ENCODE results near the gene EXOC4. TPM values are rescaled to one million over a fixed set of nuclear protein-coding genes. Genes with fewer than 3 reads are reported as not detected.

EXOC4 gene
- total and polyA plus RNA-seq, 2 donors (not counting 3 experiments of a cell fraction or from before 2014, with no cell fraction given): 20.3 to 73.1 TPM

DNA sequence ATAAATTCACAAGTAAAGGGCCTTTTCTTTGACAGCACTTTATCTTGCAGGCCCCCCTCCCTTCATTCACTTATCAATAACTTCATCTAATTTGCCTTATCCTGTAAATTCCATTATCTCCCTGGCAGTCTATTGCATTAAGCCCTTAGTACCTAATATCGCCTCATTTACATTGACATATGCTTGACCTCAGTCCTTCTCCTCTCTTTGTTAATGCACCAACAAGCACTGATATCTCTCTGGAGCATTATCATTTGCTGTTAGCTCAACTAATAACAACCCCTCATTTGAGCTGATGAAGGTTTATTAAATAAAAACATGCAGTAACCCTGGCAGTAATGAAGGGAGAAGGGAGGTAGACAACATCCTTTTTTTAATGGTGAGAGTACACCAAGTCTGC is 46.8 kb downstream of the EXOC4 start:
- POLR2A ChIA-PET: no interaction called here
- TF ChIP-seq MYC (IDR thresholded peaks at IDR 0.05; ENCODE audit: low read depth, low read length) (no peak), FOS (IDR thresholded peaks at IDR 0.05; ENCODE audit: borderline replicate concordance, insufficient read depth, low read length) (no peak), JUN (IDR thresholded peaks at IDR 0.05; ENCODE audit: borderline replicate concordance, insufficient read depth, insufficient read length, low read depth) (no peak), POLR2A (IDR thresholded peaks at IDR 0.05; ENCODE audit: low read depth, low read length) (no peak), EZH2 (IDR thresholded peaks at IDR 0.05; ENCODE audit: borderline replicate concordance, low read depth, low read length, severe bottlenecking) (no peak), POLR2AphosphoS5 (IDR thresholded peaks at IDR 0.05; ENCODE audit: insufficient read depth, low read depth, low read length) (no peak), GATA2 (IDR thresholded peaks at IDR 0.05; ENCODE audit: insufficient read depth, insufficient read length, low read depth, low read length) (no peak)
- TF ChIP-seq, protein P1, sequence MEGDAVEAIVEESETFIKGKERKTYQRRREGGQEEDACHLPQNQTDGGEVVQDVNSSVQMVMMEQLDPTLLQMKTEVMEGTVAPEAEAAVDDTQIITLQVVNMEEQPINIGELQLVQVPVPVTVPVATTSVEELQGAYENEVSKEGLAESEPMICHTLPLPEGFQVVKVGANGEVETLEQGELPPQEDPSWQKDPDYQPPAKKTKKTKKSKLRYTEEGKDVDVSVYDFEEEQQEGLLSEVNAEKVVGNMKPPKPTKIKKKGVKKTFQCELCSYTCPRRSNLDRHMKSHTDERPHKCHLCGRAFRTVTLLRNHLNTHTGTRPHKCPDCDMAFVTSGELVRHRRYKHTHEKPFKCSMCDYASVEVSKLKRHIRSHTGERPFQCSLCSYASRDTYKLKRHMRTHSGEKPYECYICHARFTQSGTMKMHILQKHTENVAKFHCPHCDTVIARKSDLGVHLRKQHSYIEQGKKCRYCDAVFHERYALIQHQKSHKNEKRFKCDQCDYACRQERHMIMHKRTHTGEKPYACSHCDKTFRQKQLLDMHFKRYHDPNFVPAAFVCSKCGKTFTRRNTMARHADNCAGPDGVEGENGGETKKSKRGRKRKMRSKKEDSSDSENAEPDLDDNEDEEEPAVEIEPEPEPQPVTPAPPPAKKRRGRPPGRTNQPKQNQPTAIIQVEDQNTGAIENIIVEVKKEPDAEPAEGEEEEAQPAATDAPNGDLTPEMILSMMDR (IDR thresholded peaks at IDR 0.05; ENCODE audit: extremely low read depth in 1 of 2, insufficient read depth in 1 of 2, low read depth in 1 of 2, low read length in 2 of 2): no peak
- TF ChIP-seq, protein P2, sequence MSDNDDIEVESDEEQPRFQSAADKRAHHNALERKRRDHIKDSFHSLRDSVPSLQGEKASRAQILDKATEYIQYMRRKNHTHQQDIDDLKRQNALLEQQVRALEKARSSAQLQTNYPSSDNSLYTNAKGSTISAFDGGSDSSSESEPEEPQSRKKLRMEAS (IDR thresholded peaks at IDR 0.05; ENCODE audit: insufficient read depth, insufficient read length): no peak
- CTCF ChIA-PET: no interaction called here

More for the DNA sequence above, 46.8 kb downstream of the EXOC4 start:
- H3K4me3 ChIP-seq (replicated peaks in 1 of 3; ENCODE audit: insufficient read depth in 1 of 3, low read depth in 1 of 3, low read length in 3 of 3): no peak overlapping the region
- BruUV-seq (replicated peaks): no TSS peak
- no peaks in the 10 kb centered on the region for H3K9me1 ChIP-seq (replicated peaks; ENCODE audit: control insufficient read depth, extremely low read depth, insufficient read depth, low read length)
- intact Hi-C loops (cut with micrococcal nuclease): no loop called here
- no peaks in the 10 kb centered on the region for H3K36me3 ChIP-seq (ENCODE audit: control insufficient read depth in 2 of 2, extremely low read depth in 1 of 2, insufficient read depth in 2 of 2, low read length in 2 of 2)
- H2AFZ ChIP-seq (ENCODE audit: low read depth, low read length): no peak overlapping the region
- H3K4me2 ChIP-seq (ENCODE audit: insufficient read depth, low read length): no peak overlapping the region
- no peak for FAIRE-seq
- DNase-seq (ENCODE audit: low read depth, low spot score): no peak
- H3K9ac ChIP-seq (replicated peaks; ENCODE audit: extremely low read depth, insufficient read depth, low read length): no peak overlapping the region
- H3K79me2 ChIP-seq (ENCODE audit: control insufficient read depth, insufficient read depth, low read length): no peaks in the 10 kb centered on the region
- dilution Hi-C loops (cut with MboI; ENCODE audit: extremely low pct_ligation_motif_present, low sequenced_read_pairs): no loop called here
- H3K4me1 ChIP-seq (ENCODE audit: control insufficient read depth, extremely low read depth, insufficient read depth, low read length): peaks cover 3% of the 10 kb centered on the region
- no peaks in the 10 kb centered on the region for H3K27me3 ChIP-seq (ENCODE audit: control insufficient read depth in 2 of 2, insufficient read depth in 2 of 2, low read length in 2 of 2)
- H4K20me1 ChIP-seq (replicated peaks; ENCODE audit: control insufficient read depth, extremely low read depth, insufficient read depth, low read length): no peaks in the 10 kb centered on the region
- H3K27ac ChIP-seq (ENCODE audit: insufficient read depth, low read depth, low read length): no peak overlapping the region
- H3K9me3 ChIP-seq (replicated peaks; ENCODE audit: control insufficient read depth, insufficient read depth, low read length): no peaks in the 10 kb centered on the region
